GM12892 (cell line): ENCODE results near the gene NCAM2.

Source experiments
- POLR2A ChIP-seq: IDR thresholded peaks from 2 replicates; pipeline ENCODE4 v1.6.1; 2011; ENCODE audit warnings: low read depth, low read length, control low read depth
- TAF1 ChIP-seq: IDR thresholded peaks from 2 replicates; pipeline ENCODE4 v1.6.1; 2011; ENCODE audit warnings: low read depth, mild to moderate bottlenecking, control low read depth, low read length, borderline replicate concordance

- TF ChIP-seq POLR2A (no peak), TAF1 (no peak)
Measured at GRCh38 chr21:21175798-21176334, 177.7 kb downstream of the NCAM2 start.
